Hematopoietic multipotent progenitor cell treated with erythropoietin and hydrocortisone succinate and interleukin-3 and kit ligand, for 8 days (in vitro differentiated cells): ENCODE data around the gene MED8.
"Not testable (repeated sequence)": the region's sequence is repeated elsewhere in the genome, so short reads cannot be mapped to it uniquely, and the experiment has no call there.

Experiments used
- DNase-seq: peaks from one replicate; pipeline ENCODE4 v3.0.0-alpha.2; 2015

The MED8 gene

DNA sequence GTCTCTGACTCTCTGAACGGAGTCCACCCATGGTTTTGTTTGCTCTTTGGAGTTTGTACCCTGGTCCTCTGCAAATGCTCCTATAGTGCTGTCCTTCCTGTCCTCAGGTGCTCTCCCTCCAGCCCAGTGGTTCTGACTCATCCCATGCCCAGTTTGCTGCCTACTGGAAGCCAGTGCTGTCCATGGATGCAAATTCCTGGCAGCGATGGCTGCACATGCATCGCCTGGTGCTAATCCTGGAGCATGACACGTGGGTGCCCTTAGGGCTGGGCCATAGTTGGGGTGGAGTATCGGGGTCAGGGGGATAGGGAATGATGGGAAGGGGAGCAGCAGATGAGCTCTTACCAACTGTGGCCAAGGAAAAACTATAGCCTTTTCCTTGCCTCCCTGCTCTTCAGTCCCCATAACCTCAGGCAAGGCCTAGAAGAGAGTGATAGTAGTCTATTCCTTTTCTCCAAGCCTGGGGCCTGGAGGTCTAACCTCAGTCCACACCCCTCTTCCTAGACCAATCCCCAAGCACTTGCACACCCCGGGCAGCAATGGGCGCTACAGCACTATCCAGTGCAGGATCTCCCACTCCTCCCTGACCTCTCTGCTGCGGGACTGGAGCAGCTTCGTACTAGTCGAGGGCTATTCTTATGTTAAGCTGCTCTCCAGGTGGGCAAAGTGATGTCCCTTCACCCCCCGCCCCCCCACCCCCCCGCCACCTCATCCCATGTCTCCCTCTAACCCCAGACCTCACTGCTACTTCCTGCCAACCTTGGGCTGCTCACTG is 32.6 kb upstream of the MED8 start:
- no peak for DNase-seq

DNA sequence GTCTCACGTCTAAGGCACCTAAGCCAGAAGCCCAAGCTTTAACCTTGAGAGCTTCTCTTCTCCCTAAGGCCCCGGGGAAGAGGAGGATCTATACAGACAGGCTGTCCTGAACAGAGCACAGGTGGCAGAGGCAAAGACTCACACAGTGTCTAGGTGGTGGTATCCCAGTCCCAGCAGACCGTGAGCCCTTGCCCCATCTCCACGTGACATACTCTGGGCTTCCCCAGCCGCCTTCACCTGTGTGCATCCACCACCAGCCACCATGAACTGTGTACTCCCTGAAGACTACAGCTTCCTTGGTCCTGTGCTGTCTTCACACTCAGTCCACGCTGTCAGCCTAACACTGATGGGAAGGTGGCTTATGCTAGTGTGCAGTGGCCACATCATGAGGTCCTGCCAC is 31.8 kb upstream of the MED8 start:
- no peak for DNase-seq

DNA sequence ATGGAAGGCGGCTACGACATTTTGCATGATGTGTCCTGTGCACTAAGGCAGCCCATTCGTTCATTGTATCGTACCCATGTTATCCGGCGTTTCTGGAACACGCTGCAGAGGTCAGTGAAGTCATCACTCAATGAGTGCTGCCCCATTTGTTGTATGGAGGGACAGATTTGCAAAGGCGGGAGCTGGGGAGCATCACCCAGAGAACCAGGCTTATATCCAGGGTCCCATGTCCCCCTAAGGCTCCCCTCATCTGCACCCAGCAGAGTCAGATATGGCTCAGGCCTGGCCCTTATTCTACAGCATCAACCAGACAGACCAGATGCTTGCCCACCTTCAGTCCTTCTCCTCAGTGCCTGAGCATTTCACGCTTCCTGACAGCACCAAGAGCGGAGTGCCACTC is 31.3 kb upstream of the MED8 start:
- DNase-seq = no peak

DNA sequence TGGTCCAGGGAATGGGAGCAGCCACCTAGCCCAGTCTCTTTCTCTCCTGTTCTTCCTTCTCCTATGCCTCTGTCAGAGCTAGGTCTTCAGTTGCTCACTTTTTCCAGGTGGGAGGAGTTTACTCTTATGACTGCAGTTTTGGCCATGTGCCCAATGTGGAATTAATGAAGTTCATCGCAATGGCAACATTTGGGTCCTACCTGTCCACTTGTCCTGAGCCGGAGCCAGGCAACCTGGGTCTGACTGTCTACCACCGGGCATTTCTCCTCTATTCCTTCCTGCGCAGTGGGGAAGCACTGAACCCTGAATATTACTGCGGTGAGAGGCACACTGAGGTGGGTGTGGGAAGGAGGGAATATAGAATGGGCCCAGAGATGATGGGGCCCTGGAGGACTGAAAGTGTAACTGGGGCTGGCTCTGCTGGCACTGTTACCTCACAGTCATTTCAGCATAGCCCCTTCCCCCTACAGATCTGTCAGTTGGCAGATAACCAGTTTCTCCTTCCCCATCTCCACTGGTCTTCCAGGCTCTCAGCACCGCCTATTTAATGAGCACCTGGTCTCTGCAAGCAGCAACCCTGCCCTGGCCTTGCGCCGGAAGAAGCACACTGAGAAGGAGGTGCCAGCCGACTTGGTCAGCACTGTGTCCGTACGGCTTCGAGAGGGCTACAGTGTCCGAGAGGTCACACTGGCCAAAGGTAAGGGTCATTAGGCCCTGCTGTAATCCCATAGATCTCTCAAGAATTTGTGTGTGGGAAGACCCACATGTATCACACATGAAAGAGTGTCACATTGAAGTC is 30.2 kb upstream of the MED8 start:
- no peak for DNase-seq

DNA sequence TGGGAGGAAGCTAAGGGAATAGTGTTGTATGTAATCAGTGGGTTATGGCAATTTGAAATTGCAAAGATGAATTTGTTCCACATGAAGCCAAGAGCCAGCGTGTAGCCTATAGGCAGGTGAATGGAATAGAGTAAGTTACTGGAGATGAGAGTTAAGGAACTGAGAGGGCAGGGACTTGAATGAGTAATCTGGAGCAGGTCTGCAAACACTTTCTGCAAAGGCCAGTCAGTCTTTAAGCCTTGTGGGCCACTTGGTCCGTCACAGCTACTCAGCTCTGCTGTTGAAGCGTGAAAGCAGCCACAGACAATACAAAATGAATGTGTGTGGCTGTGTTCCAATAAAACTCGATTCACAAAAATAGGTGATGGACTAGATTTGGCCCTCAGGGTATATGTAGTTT is 29.3 kb upstream of the MED8 start:
- no peak for DNase-seq

DNA sequence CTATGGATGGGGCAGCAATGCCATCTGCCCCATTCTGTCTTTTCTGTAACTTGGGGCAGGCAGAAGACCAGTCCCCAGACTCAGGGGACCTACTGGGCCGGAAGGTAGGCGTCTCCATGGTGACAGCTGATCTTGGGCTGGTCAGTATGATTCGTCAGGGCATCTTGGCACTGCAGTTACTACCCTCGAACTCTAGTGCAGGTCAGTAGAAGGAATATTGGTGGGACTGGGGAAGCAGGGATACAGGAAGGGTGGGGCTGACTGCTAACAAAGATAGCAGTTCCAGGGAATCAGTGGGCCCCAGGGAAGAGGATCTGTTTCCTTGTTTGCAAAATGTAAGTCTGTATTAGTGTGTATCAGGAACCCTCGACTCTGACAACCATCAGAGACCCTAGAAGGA is 26.3 kb upstream of the MED8 start:
- no peak for DNase-seq

DNA sequence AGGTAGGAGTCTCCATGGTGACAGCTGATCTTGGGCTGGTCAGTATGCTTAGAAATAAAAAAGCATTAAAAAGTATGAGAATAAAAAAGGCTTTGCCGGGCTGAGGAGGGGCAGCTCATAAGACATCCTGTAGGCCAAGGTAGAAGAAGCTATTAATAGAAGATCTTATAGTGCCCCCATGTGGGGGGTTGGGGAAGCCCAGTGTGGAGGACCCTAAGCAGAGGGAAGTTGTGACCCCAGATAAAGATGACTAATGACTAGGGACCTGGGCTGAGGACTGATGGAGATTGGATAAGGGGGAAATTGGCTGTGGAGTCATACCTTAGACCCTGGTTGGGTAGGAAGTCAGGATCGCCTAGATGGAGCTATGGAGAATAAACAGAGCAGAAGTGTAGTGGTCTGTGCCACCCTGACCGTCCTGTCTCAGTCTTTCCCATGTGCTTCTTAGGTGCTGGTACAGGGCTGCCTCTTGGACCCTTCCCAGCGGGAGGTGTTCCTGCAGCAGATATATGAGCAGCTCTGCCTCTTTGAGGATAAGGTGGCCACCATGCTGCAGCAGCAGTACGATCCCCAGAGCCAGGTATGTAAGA is 25.1 kb upstream of the MED8 start:
- peak; percentile 87 for DNase-seq

DNA sequence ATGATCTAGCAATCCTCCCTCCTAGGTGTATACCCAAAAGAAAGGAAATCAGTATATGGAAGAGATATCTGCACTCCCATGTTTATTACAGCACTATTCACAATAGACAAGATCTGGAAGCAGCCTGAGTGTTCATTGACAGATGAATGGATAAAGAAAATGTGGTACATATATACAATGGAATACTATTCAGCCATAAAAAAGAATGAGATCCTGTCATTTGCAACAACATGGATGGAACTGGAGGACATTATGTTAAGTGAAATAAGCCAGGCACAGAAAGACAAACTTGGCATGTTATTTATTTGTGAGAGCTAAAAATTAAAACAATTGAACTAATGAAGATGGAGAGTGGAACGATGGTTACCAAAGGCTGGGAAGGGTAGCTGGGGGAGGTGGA is 23.8 kb upstream of the MED8 start:
- DNase-seq = not testable (repeated sequence)

DNA sequence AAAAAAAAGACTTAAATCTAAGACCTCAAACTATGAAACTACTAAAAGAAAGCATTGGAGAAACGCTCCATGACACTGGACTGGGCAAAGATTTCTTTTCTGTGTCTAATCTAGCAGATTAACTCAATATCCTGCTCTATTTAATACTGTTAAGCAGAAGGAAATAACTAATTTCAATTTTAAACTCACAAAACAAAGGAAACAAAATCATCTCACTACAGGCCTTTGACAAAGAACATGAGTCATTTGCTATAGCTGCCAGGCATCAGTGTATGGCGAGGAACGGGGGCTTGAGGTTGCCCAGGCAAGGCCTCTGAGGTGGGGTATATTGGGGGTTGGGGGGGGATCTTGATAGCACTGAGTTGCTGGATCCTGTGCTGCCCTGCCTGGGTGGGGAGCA is 21.0 kb upstream of the MED8 start:
- DNase-seq = no peak

DNA sequence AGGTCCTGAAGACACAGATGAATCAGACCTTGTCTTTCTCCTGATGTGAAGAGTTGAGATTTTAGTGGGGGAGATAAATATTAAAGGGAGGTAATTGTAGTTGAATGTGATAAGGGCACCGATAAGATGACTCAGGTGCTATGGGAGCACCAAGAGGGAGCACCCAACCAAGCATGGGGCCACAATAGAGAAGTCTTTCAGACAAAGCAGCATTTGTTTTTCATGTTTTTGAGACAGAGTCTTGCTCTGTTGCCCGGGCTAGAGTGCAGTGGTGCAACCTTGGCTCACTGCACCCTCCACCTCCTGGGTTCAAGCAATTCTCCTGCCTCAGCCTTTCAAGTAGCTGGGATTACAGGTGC is 16.3 kb upstream of the MED8 start:
- DNase-seq = no peak

DNA sequence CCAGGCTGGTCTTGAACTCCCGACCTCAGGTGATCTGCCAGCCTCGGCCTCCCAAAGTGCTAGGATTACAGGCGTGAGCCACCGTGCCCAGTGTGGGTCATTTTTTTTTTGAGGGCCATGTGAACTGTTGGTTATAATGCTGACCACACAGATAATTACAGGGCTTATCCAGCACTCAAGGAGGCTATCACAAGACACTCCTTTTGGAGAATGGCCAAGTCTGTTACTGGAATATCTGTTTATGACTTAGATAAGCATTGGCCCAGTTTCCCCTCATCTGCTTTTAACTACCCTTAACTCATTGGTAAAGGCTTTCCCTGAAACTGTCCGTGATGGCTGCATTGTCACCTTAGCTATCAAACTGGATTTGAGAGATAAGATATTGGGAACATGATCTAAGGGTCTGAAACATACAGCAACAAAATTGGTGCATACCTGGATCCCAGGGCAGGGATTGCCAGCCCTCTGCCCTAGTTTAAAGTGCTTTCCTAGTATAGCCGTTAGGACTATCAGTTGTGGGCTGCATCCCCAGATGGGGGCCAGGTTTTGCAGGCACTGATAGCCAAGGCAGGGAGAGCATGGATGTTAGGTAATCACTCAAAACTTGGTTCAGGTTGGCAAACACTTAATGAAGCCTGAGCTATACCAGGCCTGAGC is 15.7 kb upstream of the MED8 start:
- DNase-seq = peak; percentile 99

DNA sequence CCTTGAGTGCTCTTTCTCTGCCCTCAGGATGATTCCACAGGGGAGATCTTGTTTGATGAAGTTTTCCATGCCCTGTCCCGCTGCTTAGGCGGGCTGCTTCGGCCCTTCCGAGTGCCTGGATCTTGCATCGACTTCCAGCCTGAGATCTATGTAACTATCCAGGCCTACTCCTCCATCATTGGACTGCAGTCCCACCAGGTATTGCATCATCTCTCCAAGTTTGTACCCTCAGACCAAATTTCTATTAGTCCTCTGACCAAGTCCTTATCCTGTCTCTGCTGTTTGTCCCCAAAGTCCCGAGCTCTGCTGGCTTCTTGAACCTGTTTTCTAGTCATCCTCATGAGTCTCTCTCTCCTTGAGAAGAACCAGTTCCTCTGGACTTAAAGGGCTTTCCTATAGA is 14.8 kb upstream of the MED8 start:
- no peak for DNase-seq

DNA sequence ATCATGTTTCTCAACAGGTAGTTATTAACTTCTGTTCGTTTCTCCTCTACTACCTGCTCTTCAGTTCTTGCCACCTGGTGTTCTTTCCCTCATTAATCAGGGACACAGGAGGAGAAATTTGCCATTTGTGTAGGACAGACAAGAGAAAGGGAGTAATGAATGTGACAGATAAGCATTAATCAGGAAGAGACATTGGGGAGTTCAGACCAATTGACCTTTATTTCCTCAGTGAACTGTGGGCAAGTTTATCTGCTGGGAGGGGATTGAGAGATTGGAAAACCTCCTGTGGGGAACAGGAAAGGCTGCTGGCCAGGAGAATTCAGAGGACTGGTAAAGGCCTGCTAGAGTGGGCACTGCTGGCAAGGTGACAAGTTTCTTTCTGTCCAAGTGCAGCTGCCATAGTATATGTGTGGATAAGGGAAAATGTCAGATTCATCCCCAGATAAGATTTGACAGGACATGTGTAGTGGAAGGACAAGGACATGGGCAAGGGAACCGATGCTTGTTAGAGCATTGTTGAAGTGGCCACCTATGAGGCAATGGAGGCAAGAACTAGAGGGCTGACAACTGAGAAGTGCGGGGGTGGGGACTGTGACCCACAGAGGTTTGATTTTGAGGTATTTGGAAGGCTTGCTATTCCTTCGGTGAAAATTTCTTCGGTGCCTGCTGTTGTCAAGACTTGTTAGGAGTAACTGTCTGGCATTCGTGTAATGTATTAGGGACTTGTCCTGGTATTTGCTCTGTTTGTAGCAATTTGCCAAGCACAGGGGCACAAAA is 12.7 kb upstream of the MED8 start:
- peak; percentile 68 for DNase-seq

DNA sequence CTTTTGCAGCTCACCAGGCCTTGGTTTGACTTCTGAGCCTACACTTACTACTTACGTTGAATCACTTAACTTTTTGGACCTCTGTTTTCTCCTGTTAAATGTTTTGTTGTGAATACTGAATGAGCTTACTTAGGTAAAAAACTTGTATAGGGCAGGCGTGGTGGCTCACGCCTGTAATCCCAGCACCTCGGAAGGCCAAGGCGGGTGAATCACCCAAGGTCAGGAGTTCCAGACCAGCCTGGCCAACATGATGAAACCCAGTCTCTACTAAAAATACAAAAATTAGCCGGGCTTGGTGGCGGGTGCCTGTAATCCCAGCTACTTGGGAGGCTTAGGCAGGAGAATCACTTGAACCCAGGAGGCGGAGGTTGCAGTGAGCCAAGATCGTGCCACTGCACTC is 10.8 kb upstream of the MED8 start:
- DNase-seq = not testable (repeated sequence)

DNA sequence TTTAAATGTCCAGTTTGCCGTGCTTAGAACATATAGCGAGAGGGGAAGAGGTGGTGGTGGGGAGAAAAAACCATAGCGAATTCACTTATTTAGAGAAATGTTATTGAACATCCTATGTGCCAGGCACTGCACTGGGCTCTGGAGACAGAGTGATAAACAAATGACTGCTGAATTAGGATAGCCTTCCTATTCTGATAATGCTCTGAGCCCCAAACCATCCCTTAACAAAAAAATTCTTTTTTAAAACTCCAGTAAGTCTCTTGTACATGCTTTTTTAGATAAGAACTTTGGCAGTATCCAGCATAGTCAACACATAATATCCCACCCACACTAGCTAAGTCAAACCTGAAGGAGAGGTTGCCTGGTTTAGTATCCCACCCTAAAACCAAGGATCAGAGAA is 8.6 kb upstream of the MED8 start:
- DNase-seq = peak; percentile 77

DNA sequence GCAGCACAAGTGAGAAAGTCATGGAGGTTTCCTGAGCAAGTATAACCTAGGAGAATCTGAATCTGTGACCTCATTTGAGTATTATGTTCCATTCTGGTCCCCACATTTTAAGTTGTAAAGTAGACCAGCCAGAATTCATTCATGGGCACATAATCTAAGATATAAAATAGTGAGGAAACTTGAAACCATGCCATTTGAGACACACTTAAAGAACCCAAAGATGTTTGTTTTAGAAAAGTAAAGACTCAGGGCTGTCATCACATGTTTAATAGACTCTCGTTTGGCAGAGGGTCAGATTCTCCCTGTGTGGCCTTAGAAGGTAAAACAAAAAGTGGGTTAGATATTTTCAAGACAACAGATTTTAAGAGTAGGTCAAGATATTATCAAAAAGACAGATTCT is 6.5 kb upstream of the MED8 start:
- no peak for DNase-seq

DNA sequence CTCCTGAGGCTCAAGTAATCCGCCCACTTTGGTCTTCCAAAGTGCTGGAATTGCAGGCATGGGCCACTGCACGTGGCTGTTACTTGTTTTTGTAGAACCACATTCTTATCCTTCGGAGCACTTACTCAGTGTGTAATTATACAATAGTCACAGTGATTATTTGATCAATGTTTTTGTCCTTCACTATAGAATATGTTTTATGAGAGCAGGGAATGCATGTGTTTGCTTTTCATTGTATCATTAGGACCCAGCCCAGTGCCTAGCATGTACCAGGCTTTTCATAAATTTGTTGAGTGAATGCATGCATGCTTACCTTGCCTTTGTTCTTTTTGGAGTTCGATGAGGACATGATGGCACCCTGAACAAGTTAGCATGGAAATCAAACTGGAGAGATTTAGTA is 5.9 kb upstream of the MED8 start:
- DNase-seq = no peak

DNA sequence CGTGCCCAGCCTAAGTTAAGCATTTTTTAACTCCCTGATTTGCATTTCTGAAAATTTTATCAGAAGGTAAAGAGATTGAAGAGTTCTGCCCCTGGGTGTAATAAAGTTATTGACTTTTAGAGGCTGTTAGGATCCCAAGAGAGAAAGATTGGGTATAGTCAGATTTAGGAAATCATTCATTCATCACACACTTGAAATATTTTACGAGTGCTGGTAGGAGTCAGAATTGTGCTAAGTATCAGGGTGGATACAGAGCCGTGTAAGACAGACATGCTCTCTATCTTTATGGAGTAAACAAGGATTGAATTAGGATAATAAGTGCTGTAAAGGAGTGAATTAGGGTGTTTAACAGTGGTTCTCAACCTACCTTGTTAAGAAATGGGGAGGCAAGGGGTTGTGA is 3.1 kb upstream of the MED8 start:
- DNase-seq = no peak

DNA sequence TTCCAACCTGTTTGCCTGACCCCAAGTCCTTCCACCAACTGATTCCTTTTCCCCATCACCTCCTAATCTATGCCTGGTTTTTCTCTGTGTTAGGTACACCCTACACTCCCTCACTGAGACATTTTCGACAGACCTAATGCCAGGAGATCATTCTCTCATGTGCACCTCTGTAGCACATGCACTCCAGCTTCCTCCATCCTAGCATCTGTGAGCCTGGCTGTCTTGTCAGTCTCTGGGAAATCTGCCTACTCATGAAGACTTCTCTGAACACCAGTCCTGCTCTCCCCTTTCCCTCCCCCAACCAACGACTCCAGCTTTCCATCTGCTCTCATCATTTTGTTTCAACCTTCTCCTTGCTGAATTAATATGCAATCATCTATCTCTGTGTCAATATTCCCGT is 987 bp downstream of the MED8 start:
- no peak for DNase-seq

DNA sequence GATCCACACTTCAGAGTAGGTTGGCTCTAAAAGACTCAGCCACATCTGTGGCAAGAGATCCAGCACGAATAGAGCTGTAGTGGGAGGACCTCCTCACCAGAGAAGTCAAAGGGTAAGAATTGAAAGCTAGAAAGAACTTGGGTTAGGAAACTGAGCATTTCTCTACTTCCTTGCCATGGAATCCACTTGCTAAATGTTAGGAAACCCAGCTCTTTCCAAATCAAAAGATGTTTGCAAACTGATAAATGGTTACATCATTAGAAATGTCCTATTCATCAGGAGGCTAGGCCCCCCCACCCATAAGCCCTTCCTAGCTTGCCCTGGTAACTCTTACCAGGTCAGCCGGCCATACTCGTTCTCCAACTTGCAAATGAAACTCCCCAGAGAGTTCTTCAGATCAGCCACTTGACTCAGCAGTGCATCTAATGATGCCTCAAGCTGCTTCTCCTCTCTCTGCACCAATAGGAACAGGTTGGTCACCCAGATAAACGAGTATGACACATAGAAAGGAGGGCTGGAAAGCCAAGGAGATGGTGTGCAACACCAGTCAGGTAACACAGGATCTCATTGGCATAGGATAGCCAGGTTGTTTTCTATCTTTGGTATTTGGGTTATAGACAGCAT is 1.5 kb downstream of the MED8 start:
- DNase-seq = no peak

DNA sequence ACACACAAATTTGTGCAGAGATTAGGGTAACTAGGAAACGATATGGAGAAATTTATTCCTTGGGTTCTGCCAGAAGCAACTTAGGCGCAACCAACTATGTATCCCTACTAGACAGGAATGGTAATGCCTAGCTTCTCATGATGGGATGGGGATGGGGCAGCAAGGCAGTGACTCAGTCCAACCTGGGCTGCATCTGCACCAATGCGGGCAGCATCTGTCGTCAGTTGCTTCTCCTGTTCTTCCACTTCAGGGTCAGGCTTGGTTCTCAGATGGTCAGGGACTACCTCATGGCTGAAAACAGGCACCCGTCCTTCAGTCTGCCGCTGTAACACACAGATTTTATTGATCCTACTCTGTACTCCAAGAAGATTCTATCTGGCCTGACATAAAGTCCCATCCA is 2.9 kb downstream of the MED8 start:
- DNase-seq = no peak

DNA sequence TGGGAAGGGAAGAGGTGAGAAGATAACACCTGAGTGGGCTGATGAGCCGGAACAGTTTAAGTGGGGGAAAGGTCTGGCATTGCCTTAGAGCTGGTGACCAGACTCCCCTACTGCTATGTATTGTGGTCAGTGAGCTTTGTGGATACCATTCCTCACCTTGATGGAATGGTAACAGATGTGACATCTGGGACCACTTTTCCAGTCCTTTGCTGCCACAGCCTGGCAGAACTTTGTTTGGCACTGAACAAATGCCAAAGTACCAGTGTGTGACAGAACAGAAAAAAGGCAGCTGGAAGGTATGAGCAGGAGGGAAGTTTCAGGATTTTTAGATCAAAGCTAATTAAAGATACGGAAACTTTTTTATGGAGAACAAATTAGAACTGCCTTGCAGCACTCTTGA is 6.2 kb downstream of the MED8 start:
- DNase-seq = no peak
